Uterus (tissue), 2 donors: ENCODE data around the gene MAP1LC3B2.

Experiments
- CTCF ChIP-seq, 4 experiments: fragments of 200-600 bp in 2 of 4; fragments of 450-650 bp in 2 of 4; sonication (generic) in 2 of 4; IDR thresholded peaks; one replicate each; pipeline ENCODE4 v1.5.1; 2016 to 2019; ENCODE audit warnings: antibody characterized with exemption in 4 of 4, mild to moderate bottlenecking in 2 of 4, moderate library complexity in 1 of 4
- POLR2A ChIP-seq, 2 donors: fragments of 450-650 bp; IDR thresholded peaks; one replicate each; pipeline ENCODE4 v1.6.1; 2016; ENCODE audit warnings: antibody characterized with exemption in 2 of 2, mild to moderate bottlenecking in 1 of 2, moderate library complexity in 1 of 2

- TF ChIP-seq POLR2A (IDR thresholded peaks at IDR 0.05) (no peak), CTCF (IDR thresholded peaks at IDR 0.05) (no peak)
Observed at GRCh38 chr12:116551151-116551550, 8.0 kb upstream of the MAP1LC3B2 start.
